Caco-2 (cell line): ENCODE data around the gene MYCBP2. TPM values are rescaled to one million over a fixed set of nuclear protein-coding genes. Genes with fewer than 3 reads are reported as not detected.
A peak's percentile ranks its signal among the peaks of the same experiment; 100 is the strongest.

ENCODE experiments used
- BruUV-seq: library from RNA; stranded (reverse); fragments of 400-500 nt; replicated peaks from 2 replicates; lab custom pipeline; 2021; lab: Mats Ljungman, UMichigan
- CTCF ChIA-PET: fragments of 300-600 bp; sonication (Branson Sonifier 250); formaldehyde crosslinking; loops from one replicate; lab custom pipeline; 2022; ENCODE audit warnings: antibody characterized with exemption; lab: Charles Lee
- POLR2A ChIA-PET: fragments of 300-600 bp; sonication (Branson Sonifier 250); formaldehyde crosslinking; loops from one replicate; lab custom pipeline; 2022; ENCODE audit warnings: antibody characterized with exemption; lab: Charles Lee
- DNase-seq, 2 experiments: peaks; one replicate each; pipeline versions ENCODE4 v3.0.0 to v3.0.0-alpha.2; 2020 to 2022
- H3K27me3 ChIP-seq: replicated peaks from 2 replicates; pipeline ENCODE4 v1.6.0; 2011; ENCODE audit warnings: low read length; ENCODE audit not compliant: control insufficient read depth, insufficient read depth
- H3K36me3 ChIP-seq: 2 replicates; pipeline ENCODE4 v1.5.1; 2011; ENCODE audit warnings: low read length; ENCODE audit not compliant: control insufficient read depth, insufficient read depth
- H3K4me1 ChIP-seq: fragments of 250-450 bp; sonication (Bioruptor Pico); 2 replicates; pipeline ENCODE4 v1.5.1; 2020; ENCODE audit warnings: mild to moderate bottlenecking
- H3K4me3 ChIP-seq: 2 replicates; pipeline ENCODE4 v1.5.1; 2011; ENCODE audit warnings: low read depth, mild to moderate bottlenecking, control low read depth, low read length
- H3K9me3 ChIP-seq: fragments of 250-450 bp; sonication (Bioruptor Pico); 2 replicates; pipeline ENCODE4 v1.5.1; 2020; ENCODE audit warnings: mild to moderate bottlenecking, moderate library complexity
- H3K27ac Mint-ChIP-seq: one replicate; pipeline ENCODE4 v1.8.0; 2022; ENCODE audit warnings: mixed read lengths; ENCODE audit not compliant: unreplicated experiment
- H3K27me3 Mint-ChIP-seq: one replicate; pipeline ENCODE4 v1.8.0; 2022; ENCODE audit warnings: mixed read lengths; ENCODE audit not compliant: insufficient read depth, unreplicated experiment
- H3K36me3 Mint-ChIP-seq: one replicate; pipeline ENCODE4 v1.8.0; 2022; ENCODE audit warnings: mild to moderate bottlenecking, mixed read lengths; ENCODE audit not compliant: insufficient read depth, unreplicated experiment
- H3K4me1 Mint-ChIP-seq: one replicate; pipeline ENCODE4 v1.8.0; 2022; ENCODE audit warnings: low read depth, mixed read lengths; ENCODE audit not compliant: unreplicated experiment
- H3K4me3 Mint-ChIP-seq: one replicate; pipeline ENCODE4 v1.8.0; 2022; ENCODE audit warnings: mild to moderate bottlenecking, moderate library complexity, mixed read lengths; ENCODE audit not compliant: unreplicated experiment
- H3K9me3 Mint-ChIP-seq: one replicate; pipeline ENCODE4 v1.8.0; 2022; ENCODE audit warnings: mixed read lengths; ENCODE audit not compliant: unreplicated experiment
- intact Hi-C: fragments of 100-400 bp; cut with micrococcal nuclease; formaldehyde crosslinking; loops from one replicate; pipeline ENCODE4 v1.10.0; 2022; ENCODE audit not compliant: unreplicated experiment
- total RNA-seq: library from RNA; stranded (reverse); gene quantifications from 2 replicates; pipeline ENCODE4 v1.2.3, GENCODE V29; 2022
- TF ChIP-seq, protein P1 (sequence below), 2 experiments: fragments of 200-600 bp in 1 of 2; IDR thresholded peaks; 1 replicate in 1 of 2; 2 replicates in 1 of 2; pipeline versions ENCODE4 v1.5.1 to v1.8.0; 2011 to 2022; ENCODE audit warnings: antibody characterized with exemption in 1 of 2, control low read depth in 1 of 2, inconsistent platforms in 1 of 2, low read depth in 1 of 2, low read length in 1 of 2, mild to moderate bottlenecking in 1 of 2, moderate library complexity in 1 of 2; ENCODE audit not compliant: insufficient read depth in 1 of 2, severe bottlenecking in 1 of 2, unreplicated experiment in 1 of 2

MYCBP2 gene
- total RNA-seq, 1 experiment from 2014 or later, result 41.3 TPM

DNA sequence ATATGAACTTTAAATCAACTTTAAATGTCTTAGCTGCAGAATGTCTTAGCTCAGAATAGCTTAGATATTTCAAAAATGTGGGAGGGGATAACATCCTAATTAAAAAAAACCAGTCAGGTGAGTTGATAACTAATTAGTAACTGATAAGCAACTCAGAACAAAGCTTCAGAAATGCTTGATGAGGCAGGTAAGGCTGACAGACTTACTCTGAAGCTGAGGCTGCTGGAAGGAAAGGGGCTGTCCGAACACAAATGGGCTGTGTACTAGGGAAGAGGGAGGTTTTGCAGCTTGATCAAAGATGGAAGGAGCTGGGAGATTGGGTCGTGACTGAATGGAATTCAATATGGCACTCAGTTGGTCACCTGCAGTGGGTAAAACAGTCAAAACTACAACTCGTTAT lies 208.8 kb downstream of the MYCBP2 start:
- ChIA-PET POLR2A (no interaction called here), CTCF (no interaction called here)
- Mint-ChIP-seq H3K9me3 (peaks cover 4% of the 10 kb centered on the region), H3K4me1 (peaks cover 10% of the 10 kb centered on the region), H3K27me3 (no peaks in the 10 kb centered on the region), H3K27ac (peak overlapping the region; percentile 5), H3K36me3 (peaks cover 7% of the 10 kb centered on the region), H3K4me3 (no peak overlapping the region)
- no peaks in the 10 kb centered on the region for H3K27me3 ChIP-seq
- TF ChIP-seq, protein P1, sequence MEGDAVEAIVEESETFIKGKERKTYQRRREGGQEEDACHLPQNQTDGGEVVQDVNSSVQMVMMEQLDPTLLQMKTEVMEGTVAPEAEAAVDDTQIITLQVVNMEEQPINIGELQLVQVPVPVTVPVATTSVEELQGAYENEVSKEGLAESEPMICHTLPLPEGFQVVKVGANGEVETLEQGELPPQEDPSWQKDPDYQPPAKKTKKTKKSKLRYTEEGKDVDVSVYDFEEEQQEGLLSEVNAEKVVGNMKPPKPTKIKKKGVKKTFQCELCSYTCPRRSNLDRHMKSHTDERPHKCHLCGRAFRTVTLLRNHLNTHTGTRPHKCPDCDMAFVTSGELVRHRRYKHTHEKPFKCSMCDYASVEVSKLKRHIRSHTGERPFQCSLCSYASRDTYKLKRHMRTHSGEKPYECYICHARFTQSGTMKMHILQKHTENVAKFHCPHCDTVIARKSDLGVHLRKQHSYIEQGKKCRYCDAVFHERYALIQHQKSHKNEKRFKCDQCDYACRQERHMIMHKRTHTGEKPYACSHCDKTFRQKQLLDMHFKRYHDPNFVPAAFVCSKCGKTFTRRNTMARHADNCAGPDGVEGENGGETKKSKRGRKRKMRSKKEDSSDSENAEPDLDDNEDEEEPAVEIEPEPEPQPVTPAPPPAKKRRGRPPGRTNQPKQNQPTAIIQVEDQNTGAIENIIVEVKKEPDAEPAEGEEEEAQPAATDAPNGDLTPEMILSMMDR (IDR thresholded peaks at IDR 0.05; ENCODE audit: insufficient read depth in 1 of 2, low read depth in 1 of 2, low read length in 1 of 2, severe bottlenecking in 1 of 2, unreplicated experiment in 1 of 2), result no peak
- BruUV-seq, result no TSS peak
- no peaks in the 10 kb centered on the region for H3K36me3 ChIP-seq
- peak in 1 of 2 experiments; percentile 5 for DNase-seq
- no peaks in the 10 kb centered on the region for H3K9me3 ChIP-seq
- H3K4me3 ChIP-seq, result no peak overlapping the region
- intact Hi-C loops, result no loop called here
- H3K4me1 ChIP-seq, result peaks cover 6% of the 10 kb centered on the region

DNA sequence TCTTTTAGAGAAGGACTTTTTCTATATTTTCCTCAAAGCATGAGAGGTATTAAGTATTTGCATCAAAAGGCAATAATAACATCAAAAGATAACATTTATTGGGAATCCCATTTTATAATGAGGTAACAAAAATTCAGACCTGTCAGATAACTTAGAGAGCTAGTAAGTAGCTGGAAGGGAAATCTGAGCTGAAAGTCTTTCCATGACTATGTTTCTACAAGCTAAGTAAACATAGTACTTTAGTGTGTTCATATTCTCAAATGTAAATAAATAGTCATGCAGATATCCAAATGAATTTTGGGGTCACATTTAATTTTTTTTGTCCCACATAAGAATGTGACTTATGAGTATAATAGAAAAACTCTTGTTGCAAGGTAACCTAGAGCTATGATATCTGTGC lies 212.6 kb downstream of the MYCBP2 start:
- intact Hi-C loops, result no loop called here
- BruUV-seq, result no TSS peak
- Histone ChIP-seq H3K36me3 (no peaks in the 10 kb centered on the region), H3K4me1 (peaks cover 6% of the 10 kb centered on the region), H3K4me3 (no peak overlapping the region), H3K27me3 (no peaks in the 10 kb centered on the region), H3K9me3 (no peaks in the 10 kb centered on the region)
- ChIA-PET CTCF (no interaction called here), POLR2A (no interaction called here)
- Mint-ChIP-seq H3K9me3 (peaks cover 38% of the 10 kb centered on the region), H3K4me3 (no peak overlapping the region), H3K27me3 (no peaks in the 10 kb centered on the region), H3K36me3 (peaks cover 12% of the 10 kb centered on the region), H3K27ac (no peak overlapping the region), H3K4me1 (peaks cover 10% of the 10 kb centered on the region)
- DNase-seq, result no peak
- TF ChIP-seq, protein P1 (IDR thresholded peaks at IDR 0.05; ENCODE audit: insufficient read depth in 1 of 2, low read depth in 1 of 2, low read length in 1 of 2, severe bottlenecking in 1 of 2, unreplicated experiment in 1 of 2), result no peak

DNA sequence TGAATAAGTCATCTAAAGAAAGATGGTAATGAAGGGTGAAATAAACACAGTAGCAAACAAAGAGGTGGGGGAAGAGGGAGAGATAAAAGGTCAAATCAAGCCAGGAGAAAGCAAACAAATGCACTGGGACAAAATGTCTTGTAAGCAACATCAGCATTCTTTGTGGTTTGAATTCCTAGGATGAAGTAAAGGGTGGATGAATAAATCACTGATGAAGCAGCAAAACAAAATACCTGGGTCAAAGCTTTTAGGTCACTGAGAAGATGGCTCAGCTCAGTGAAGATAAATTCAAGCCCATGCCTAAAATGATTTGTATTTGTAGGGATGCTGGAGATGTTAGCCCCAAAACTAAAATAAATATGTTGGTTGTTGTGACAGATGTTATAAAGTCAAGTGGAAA lies 213.4 kb downstream of the MYCBP2 start:
- no TSS peak for BruUV-seq

More for the DNA sequence above, 213.4 kb downstream of the MYCBP2 start:
- Histone ChIP-seq H3K4me1 (peaks cover 6% of the 10 kb centered on the region), H3K9me3 (no peaks in the 10 kb centered on the region), H3K36me3 (no peaks in the 10 kb centered on the region), H3K27me3 (no peaks in the 10 kb centered on the region), H3K4me3 (no peak overlapping the region)
- Mint-ChIP-seq H3K36me3 (peaks cover 12% of the 10 kb centered on the region), H3K4me1 (peaks cover 10% of the 10 kb centered on the region), H3K27me3 (no peaks in the 10 kb centered on the region), H3K27ac (no peak overlapping the region), H3K9me3 (peaks cover 38% of the 10 kb centered on the region), H3K4me3 (no peak overlapping the region)
- intact Hi-C loops, result no loop called here
- TF ChIP-seq, protein P1 (IDR thresholded peaks at IDR 0.05; ENCODE audit: insufficient read depth in 1 of 2, low read depth in 1 of 2, low read length in 1 of 2, severe bottlenecking in 1 of 2, unreplicated experiment in 1 of 2), result no peak
- ChIA-PET POLR2A (no interaction called here), CTCF (no interaction called here)
- no peak for DNase-seq
